SIG-M5 treated with dmso at 0.1 percent for 504 hours (cell line): ENCODE data around the gene DENND5B.
A peak's percentile ranks its signal among the peaks of the same experiment; 100 is the strongest.
"Not testable (repeated sequence)": the region's sequence is repeated elsewhere in the genome, so short reads cannot be mapped to it uniquely, and the experiment has no call there.

ENCODE experiments used
- DNase-seq: peaks from one replicate; lab custom pipeline; 2025; ENCODE audit not compliant: unreplicated experiment; lab: John Stamatoyannopoulos, UW

The DENND5B gene

DNA sequence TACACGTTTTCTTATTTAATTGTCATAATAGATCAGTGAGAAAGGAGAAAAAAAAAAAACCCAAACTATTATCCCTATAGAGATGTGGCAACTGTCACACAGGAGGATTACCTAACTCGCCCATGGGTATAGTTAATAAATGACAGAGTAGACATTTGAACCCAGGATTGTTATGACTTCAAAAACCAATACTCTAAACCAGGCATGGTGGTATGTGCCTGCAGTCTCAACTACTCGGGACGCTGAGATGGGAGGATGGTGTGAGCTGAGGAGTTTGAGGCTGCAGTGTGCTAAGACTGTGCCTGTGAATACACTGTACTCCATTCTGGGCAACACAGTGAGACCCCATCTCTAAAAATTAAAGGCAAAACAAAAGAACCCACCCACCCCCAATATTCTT is 114.5 kb downstream of the DENND5B start:
- no peak for DNase-seq

DNA sequence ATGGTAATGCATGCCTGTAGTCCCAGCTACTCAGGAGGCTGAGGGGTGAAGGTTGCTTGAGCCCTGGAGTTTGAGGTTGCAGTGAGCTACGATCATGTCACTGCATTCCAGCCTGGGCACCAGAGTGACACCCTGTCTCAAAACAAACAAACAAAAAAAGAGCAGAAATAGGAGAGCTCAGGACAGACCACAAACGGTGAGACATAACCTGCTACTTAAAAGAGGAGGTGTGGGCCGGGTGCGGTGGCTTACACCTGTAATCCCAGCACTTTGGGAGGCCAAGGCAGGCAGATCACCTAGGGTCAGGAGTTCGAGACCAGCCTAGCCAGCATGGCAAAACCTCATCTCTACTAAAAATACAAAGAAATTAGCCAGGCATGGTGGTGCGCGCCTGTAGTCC is 115.3 kb downstream of the DENND5B start:
- DNase-seq: not testable (repeated sequence)

DNA sequence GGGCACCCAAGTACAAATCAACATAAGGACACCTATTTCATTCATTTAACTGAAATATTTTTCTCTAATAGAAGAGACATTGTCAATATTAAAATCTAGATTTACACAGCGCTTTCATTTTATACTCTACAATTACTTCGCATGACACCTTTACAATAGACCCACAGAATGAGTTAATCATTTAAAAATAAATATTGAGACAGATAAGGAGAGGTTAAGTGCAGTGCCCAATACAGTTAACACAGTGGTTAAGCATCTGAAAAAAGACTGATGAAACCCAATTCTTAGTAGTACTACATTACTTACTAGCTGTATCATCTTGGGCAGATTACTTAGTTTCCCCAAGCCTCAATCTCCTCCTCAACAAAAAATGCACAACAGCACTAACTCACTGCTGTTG is 116.2 kb downstream of the DENND5B start:
- DNase-seq: no peak

DNA sequence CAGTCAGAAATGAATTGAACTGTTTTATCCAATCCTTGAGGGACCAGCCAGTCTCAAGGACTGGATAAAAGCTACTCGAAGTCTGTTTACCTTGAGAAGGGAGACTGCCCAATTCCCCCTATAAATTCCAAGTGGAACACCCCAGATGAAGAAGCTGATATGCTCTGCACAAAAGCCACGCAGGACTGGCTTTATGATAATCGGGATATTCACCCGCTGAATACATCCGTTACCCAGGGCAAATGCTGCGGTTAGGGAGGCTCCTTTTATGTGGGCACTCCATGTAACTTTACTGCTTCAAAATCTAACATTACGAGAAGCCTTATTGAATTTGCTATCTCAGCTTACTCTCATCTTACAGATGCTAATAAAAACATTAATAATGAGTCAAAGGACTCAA is 119.1 kb downstream of the DENND5B start:
- no peak for DNase-seq

DNA sequence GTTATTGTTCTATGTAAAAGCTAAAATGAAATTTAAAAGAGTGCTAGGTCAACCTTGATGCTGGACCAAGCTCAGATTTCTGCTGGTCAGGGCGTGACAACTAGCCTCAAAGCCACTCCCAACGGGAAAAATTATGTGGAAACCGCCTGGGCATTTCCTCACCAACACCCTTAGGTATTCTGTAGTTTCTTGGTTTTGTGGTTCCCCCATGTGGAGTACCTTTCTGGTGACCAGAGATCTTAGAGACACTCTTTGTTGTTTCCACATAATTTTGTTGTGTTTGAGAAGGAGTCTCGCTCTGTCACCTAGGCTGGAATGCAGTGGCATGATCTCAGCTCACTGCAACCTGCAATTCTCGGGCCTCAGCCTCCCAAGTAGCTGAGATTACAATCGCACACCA is 119.9 kb downstream of the DENND5B start:
- DNase-seq: no peak

DNA sequence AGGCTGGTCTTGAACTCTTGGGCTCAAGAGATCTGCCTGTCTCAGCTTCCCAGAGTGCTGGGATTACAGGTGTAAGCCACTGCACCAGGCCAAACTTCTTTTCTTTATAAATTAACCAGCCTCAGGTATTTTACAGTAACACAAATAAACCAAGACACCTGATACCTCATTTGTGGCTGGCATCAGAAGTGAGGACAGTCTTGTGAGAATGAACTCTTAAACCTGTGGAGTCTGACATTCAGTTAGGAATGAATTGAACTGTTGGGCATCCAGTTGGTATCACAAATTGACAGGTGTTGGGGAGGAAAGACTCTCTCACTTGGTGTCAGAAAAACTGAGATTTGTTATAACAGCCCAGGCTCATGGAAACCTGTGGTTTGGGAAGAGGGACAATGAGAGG is 120.5 kb downstream of the DENND5B start:
- DNase-seq: no peak

DNA sequence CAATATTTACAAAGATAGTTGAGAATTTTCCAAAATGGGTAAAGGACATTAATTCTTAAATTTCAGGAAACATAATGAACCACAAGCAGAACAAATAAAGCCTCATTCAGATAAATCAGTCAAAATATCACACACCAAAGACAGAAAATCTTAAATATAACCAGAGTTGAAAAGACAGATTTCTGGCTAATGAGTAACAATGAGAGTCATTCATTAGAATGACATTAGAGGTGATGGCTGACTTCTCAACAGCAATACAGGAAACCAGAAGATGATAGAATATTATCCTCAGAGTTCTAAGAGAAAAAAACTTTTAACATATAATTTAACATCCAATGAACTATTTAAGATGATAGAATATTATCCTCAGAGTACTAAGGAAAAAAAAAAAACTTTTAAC is 124.2 kb downstream of the DENND5B start:
- no peak for DNase-seq

DNA sequence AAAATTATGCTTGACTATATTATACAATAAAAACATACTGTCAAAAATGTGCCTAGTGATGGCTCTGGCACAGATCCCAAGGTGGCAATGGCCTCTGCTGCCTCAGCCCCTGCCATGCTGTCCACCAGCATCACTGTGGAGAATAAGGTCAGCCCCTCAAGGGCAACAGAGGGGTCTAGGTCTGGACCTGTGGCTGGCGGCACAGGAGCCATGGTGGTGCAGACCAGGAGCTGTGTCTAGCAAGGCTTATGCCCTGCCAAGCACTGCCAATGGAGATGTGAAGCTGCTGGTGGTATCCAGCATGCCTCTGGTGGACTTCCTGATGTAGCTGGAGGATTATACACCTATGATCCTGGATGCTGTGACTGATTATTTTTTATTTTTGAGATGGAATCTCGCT is 125.9 kb downstream of the DENND5B start:
- no peak for DNase-seq

DNA sequence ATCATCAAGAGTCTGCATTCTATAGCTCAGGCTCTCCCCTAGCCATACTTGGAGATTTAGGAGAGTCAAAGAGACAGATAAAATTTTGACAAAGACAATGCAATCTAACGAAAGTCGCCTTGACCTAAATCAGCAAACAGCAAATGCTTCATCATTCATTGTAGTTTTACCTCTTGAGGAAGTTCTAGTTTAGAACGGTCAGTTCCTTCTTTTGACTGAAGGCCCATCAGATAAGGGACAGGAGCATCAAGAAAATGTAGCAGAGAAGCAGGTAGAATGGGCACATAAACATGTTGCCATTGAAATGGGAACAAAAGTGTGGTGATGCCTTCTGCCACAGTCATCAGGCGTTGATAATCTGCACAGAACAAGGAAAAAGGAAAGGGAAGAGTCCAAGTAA is 130.9 kb downstream of the DENND5B start:
- no peak for DNase-seq

DNA sequence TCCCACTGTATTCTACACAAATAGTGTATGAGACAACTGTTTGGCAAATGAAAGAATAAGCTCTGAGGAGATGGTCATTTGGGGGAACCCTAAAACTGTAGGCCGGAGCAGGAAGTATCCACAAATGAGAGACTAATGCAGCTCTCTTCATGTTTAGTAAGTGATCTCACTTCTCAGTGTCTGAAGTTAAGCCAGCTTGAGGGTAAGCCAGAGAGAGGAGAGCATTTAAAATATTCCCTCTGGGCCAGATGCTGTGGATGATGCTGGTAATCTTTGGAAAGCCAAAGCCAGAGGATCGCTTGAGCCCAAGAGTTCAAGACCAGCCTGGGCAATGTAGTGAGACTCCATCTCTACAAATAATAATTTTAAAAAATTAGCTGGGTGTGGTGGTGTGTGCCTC is 134.4 kb downstream of the DENND5B start:
- no peak for DNase-seq

DNA sequence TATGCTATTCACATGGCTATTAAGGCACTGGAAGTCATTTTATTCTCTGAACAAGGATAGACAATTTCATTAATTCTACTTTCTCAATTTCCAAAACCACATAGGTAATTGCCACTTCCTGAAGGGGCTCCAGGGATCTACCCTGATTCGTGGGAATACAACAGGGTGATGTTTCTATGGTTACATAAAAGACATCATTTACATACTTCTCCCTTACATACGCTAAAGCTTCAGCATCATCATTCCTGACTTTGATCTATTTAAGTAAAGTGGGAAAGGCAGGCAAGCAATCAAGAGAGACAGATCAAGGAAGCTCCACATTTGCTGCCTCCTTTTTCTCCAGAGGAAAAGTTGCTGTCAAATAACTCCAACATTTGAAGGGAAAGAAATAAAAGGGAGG is 146.2 kb downstream of the DENND5B start:
- no peak for DNase-seq

DNA sequence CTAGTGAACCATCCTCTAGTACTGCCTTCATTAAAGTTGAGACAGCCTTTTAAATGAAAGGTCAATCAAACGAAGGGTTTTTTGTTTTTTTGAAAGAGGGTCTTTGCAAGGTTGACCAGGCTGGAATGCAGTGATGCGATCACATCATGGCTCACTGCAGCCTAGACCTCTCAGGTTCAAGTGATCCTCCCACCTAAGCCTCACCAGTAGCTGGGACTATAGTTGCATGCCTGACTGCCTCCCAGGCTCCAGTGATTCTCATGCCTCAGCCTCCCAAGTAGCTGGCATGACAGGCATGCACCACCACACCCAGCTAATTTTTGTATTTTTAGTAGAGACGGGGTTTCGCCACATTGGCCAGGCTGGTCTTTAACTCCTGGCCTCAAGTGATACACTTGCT is 150.3 kb downstream of the DENND5B start:
- no peak for DNase-seq

DNA sequence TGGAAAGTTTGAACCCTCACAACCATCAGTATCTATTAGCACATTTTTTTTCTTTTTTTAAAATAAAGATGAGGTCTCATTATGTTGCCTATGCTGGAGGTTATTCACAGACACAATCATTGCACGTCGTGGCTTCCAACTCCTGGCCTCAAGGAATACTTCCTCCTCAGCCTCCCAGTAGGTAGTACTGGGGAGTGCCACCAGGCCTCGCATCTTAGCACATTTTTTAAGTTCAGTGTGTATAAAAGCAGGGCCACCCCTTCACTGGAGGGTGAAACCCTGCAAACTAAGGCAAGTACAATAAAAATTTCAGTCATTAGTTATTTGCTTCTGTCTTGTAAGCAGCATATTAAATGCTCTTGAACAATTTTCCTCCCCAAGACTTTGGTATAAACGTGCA is 150.8 kb downstream of the DENND5B start:
- DNase-seq: peak; percentile 5

DNA sequence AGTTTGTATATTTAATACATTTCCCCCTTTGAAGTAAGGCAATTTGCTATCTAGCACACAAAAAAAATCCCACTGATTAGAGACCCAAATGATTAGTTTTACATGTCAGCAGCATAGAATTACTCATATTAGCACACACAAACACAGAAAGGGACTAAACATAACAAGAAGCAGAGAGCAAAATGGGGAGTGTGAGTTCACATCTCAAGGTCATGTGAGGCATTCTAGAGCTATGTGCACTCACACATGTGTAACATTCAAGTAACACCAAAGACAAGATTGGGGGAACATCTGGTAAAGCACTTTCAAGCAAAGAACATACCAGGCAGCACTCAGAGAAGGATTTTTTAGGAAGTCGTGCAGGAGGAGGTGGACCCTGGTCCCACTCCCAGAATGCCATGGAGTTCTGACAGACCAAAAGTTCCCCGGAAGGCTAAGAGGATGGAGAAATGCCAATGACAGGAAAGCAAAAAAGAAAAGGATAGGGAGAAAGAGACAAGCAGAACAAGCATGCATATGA is 159.2 kb downstream of the DENND5B start:
- DNase-seq: no peak

DNA sequence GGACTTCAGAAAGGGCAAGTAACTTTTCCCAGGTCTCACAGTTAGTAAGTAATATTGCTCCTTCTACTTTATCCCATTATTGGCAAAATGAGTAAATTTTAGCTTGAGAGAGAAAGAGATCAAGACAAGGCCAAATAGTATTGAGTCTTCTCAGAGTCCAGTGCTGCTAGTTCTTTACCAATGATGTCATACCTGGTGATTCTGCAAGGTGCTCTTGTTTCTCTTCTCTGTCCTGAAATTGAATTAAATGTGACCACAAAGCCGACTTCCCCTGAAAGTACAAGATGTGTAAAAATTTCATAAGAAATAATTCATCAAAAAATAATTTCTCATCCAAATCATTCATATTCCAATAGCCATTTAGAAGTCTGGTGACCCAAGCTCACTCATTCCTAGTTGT is 167.5 kb downstream of the DENND5B start:
- DNase-seq: no peak

DNA sequence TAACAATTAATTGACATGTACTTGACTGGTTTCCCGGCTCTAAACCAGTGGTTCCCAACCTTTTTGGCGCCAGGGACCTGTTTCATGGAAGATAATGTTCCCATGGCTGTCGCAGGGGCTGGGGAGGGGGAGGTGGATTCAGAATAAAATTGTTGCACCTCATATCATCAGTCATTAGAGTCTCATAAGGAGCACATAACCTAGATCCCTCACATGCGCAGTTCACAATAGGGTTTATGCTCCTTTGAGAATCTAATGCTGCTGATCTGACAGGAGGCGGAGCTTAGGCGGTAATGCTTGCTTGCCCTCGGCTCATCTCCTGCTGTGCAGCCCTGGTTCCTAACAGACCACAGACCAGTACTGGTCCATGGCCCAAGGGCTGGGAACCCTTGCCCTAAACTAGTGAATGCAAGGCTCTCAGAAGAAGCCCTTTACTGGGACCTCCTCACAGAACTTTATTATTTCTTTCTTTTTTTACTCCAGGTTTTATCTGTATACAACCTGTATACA is 178.6 kb downstream of the DENND5B start:
- DNase-seq: no peak

DNA sequence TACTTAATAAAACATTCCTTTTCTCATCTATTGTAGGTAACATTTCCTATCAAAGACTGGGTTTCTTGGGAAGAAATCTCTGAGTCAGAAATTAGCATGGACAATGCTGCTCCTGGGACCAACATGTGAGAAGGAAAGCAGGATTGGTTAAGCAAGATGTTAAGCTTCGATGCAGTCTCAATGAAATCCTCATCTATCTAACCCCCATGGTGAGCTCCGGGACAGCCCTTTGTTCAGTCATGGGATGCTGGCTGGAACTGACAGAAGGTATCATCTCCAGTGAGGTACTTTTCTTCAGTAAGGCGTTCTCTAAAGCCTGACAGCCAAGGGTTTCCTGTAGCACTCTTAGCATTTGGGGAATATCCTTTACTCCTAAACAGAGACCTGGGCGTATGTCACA is 182.2 kb downstream of the DENND5B start:
- no peak for DNase-seq

DNA sequence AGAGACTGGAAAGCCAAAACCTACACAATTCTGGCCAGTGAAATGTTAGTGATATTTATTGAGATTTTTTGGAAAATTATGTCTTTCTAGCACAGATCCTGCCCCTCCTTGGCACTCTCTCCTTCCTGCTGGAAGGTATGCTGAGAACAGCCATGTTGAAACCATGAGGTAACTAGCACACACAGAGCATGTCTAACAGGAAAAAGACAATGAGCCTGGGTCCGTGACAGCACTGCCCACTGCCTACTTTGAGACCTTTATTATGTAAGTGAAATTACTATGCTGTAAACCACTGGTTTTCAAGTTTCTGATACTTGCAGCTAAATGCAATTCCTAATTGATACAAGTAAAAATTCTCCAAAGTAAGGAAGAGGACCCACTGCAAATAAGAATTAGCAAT is 183.4 kb downstream of the DENND5B start:
- no peak for DNase-seq

DNA sequence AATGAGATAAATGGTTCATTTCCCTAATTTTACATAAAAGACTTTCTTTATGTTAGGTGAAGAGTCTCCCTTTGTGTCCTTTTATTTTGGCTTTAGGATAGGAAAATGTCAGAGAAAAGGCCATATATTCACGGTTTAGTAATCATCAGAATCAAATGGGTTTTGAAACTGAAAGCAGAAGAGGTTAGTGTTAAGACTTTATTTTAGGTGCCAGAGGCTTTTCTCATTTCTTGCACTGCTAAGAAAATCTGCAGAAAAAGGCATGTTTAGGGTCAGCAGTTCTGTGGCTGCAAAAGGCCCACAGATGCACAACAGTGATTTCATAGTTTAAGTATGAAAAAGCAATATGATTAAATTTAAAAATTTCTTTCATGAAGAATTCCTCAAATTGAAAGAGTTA is 184.6 kb downstream of the DENND5B start:
- peak; percentile 31 for DNase-seq

DNA sequence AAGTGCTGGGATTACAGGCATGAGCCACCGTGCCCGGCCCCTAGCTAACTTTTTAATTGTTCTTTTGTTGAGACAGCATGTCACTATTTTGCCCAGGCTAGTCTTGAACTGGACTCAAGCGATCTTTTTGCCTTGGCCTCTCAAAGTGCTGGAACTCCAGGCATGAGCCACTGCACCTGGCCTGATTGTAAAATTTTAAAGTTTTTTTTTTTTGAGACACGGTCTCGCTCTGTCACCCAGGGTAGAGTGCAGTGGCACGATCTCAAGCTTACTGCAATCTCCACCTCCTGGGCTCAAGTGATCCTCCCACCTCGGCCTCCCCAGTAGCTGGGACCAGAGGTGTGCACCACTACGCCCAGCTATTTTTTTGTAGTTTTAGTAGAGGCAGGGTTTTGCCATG is 185.9 kb downstream of the DENND5B start:
- no peak for DNase-seq

DNA sequence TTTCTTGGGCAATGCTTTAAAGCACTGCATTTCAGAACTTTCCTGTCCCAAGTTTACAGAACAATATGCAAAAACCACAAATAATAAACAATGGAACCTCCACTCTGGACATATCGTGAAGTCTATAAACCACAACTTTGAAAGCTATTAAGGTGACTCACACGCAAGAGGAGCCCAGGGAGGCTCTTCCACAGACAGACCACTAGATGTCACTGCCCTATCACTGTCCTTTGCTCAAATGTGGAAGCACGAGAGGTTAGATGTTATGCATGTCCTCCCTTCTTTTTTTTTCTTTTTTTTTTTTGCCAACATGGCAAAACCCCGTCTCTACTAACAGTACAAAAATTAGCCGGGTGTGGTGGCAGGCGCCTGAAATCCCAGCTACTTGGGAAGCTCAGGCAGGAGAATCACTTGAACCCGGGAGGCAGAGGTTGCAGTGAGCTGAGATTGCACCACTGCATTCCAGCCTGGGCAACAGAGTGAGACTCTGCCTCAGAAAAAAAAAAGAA is 187.8 kb downstream of the DENND5B start:
- peak; percentile 90 for DNase-seq

DNA sequence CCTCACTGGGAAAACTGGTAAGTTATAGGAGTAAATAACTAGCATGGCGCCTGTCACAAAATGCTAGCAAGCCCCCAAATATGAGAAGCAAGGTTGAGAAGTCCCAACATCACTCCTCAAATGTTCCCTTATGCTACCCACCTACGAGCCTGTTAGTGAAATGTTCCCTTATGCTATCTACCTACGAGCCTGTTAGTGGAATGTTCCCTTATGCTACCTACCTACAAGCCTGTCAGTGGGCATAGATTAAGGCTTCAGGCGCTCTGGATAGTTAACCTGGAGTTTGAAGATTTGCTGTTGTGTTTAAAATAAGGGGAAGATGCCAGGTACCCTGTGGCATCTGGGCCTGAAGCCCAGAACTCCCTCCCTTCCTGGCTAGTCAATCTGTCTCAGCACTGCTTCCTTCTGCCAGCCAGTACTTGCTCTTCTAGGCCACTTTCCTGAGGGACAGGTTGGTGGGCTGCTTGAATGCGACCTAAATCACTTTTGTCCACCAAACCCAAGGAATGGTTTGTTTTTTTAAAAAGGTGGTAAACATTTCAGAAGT is 197.9 kb downstream of the DENND5B start:
- no peak for DNase-seq

DNA sequence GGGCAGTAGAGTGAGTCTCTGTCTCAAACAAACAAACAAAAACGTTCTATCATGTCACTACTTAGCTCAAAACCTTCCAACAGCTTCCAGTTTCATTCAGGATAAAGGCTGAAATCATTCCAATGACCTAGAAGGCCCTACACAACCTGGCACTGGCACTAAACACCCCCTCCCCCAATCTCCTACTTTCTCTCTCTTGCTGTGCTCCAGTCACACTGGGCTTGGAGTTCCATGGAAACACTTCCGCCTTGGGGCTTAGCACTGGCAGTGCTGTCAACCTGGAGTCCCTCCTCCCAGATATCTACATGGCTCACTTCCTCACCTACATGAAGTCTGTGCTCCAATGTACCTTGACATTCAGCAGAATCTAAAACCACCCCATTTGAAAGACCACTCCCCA is 199.9 kb downstream of the DENND5B start:
- DNase-seq: no peak
